Neural cell (in vitro differentiated cells): Measurements from ENCODE around the gene CPE. TPM values are rescaled to one million over a fixed set of nuclear protein-coding genes. Genes with fewer than 3 reads are reported as not detected.

Source experiments
- H2AFZ ChIP-seq: fragments of 200-600, 300-800 bp; sonication (generic), shearing (Covaris generic); 2 replicates; pipeline ENCODE4 v1.6.0; 2014; ENCODE audit warnings: low read depth, mild to moderate bottlenecking, antibody characterized with exemption, low read length, moderate library complexity
- H3F3A ChIP-seq: fragments of 200-600 bp; shearing (Covaris generic); 2 replicates; pipeline ENCODE4 v1.6.1; 2016; ENCODE audit warnings: mild to moderate bottlenecking, moderate library complexity, mixed read lengths, antibody characterized with exemption, low read length; ENCODE audit not compliant: insufficient read depth, poor library complexity, severe bottlenecking
- H3K27ac ChIP-seq: fragments of 200-600, 300-800 bp; sonication (generic), shearing (Covaris generic); 2 replicates; pipeline ENCODE4 v1.5.1; 2014; ENCODE audit warnings: mild to moderate bottlenecking, low read length, moderate library complexity
- H3K27me3 ChIP-seq: fragments of 300-800, 200-600 bp; sonication (generic), shearing (Covaris generic); 2 replicates; pipeline ENCODE4 v1.6.0; 2014; ENCODE audit warnings: mild to moderate bottlenecking, low read depth, low read length, moderate library complexity; ENCODE audit not compliant: insufficient read depth
- H3K36me3 ChIP-seq: fragments of 300-800, 200-600 bp; sonication (generic), shearing (Covaris generic); 2 replicates; pipeline ENCODE4 v1.5.1; 2014; ENCODE audit warnings: mild to moderate bottlenecking, antibody characterized with exemption, low read length, moderate library complexity; ENCODE audit not compliant: insufficient read depth
- H3K4me2 ChIP-seq: fragments of 300-800, 200-600 bp; sonication (generic), shearing (Covaris generic); 2 replicates; pipeline ENCODE4 v1.6.0; 2014; ENCODE audit warnings: mild to moderate bottlenecking, low read length
- H3K4me3 ChIP-seq: fragments of 300-800, 200-600 bp; sonication (generic), shearing (Covaris generic); 2 replicates; pipeline ENCODE4 v1.5.1; 2014; ENCODE audit warnings: mild to moderate bottlenecking, low read length, moderate library complexity
- H3K79me2 ChIP-seq: fragments of 200-600 bp; shearing (Covaris generic); replicated peaks from 2 replicates; pipeline ENCODE4 v1.6.0; 2014; ENCODE audit warnings: mild to moderate bottlenecking, low read length, moderate library complexity; ENCODE audit not compliant: insufficient read depth
- H3K9ac ChIP-seq: fragments of 300-800, 200-600 bp; sonication (generic), shearing (Covaris generic); 2 replicates; pipeline ENCODE4 v1.6.1; 2016; ENCODE audit warnings: mild to moderate bottlenecking, low read length, mixed read lengths
- H3K9me2 ChIP-seq: fragments of 200-600 bp; shearing (Covaris generic); 2 replicates; pipeline ENCODE4 v1.6.1; 2016; ENCODE audit warnings: mild to moderate bottlenecking, low read length, mixed read lengths; ENCODE audit not compliant: insufficient read depth
- H3K9me3 ChIP-seq: fragments of 200-600, 300-800 bp; sonication (generic), shearing (Covaris generic); 2 replicates; pipeline ENCODE4 v1.6.1; 2016; ENCODE audit warnings: mild to moderate bottlenecking, mixed run types, low read length, moderate library complexity, mixed read lengths
- H4K20me1 ChIP-seq: fragments of 200-600 bp; shearing (Covaris generic); 2 replicates; pipeline ENCODE4 v1.6.1; 2016; ENCODE audit warnings: mild to moderate bottlenecking, mixed run types; ENCODE audit not compliant: insufficient read depth
- EP300 ChIP-seq: fragments of 450-650 bp; conservative IDR thresholded peaks from 2 replicates; pipeline ENCODE4 v1.6.1; 2014; ENCODE audit warnings: antibody characterized with exemption, mild to moderate bottlenecking, moderate library complexity; ENCODE audit not compliant: poor library complexity, severe bottlenecking
- EZH2 ChIP-seq: fragments of 200-600, 300-800 bp; shearing (Covaris generic), sonication (generic); IDR thresholded peaks from 2 replicates; pipeline ENCODE4 v1.6.1; 2014; ENCODE audit warnings: antibody characterized with exemption, low read length, borderline replicate concordance, mild to moderate bottlenecking; ENCODE audit not compliant: insufficient read depth, poor library complexity, severe bottlenecking
- MXI1 ChIP-seq: fragments of 450-650 bp; conservative IDR thresholded peaks from 2 replicates; pipeline ENCODE4 v1.6.1; 2014; ENCODE audit warnings: antibody characterized with exemption, mild to moderate bottlenecking; ENCODE audit not compliant: poor library complexity, severe bottlenecking
- POLR2AphosphoS5 ChIP-seq: IDR thresholded peaks from 2 replicates; pipeline ENCODE4 v1.6.1; 2012
- RAD21 ChIP-seq: fragments of 450-650 bp; conservative IDR thresholded peaks from 2 replicates; pipeline ENCODE4 v1.6.1; 2014; ENCODE audit warnings: antibody characterized with exemption, mild to moderate bottlenecking, moderate library complexity
- SMC3 ChIP-seq: fragments of 450-650 bp; conservative IDR thresholded peaks from 2 replicates; pipeline ENCODE4 v1.6.1; 2014; ENCODE audit warnings: antibody characterized with exemption, mild to moderate bottlenecking, moderate library complexity; ENCODE audit not compliant: poor library complexity
- TAF1 ChIP-seq: IDR thresholded peaks from 2 replicates; pipeline ENCODE4 v1.6.1; 2012; ENCODE audit warnings: low read depth
- polyA minus RNA-seq: library from RNA; depleted of rRNA, polyadenylated mRNA; stranded (reverse); fragments of >200 nt; gene quantifications from 2 replicates; pipeline ENCODE4 v1.2.3, GENCODE V29; 2014
- polyA plus RNA-seq: library from polyadenylated mRNA; depleted of rRNA; stranded (reverse); fragments of >200 nt; gene quantifications from 2 replicates; pipeline ENCODE4 v1.2.3, GENCODE V29; 2014
- TF ChIP-seq, protein P1 (sequence below): IDR thresholded peaks from 2 replicates; pipeline ENCODE4 v1.6.1; 2012; ENCODE audit warnings: borderline replicate concordance
- TF ChIP-seq, protein P2 (sequence below): fragments of 450-650 bp; IDR thresholded peaks from 2 replicates; pipeline ENCODE4 v1.5.1; 2014; ENCODE audit warnings: antibody characterized with exemption, mild to moderate bottlenecking, moderate library complexity; ENCODE audit not compliant: poor library complexity, severe bottlenecking

Gene CPE
- polyA plus RNA-seq (623 and 678 TPM in 2 replicates), polyA minus RNA-seq (444 TPM in 2 replicates)

GRCh38 chr4:165378745-165379677 is at the start of gene CPE:
Gene CPE (plus strand): TSS chr4:165379008. CDS start chr4:165379222, 214 bp downstream.
- no peaks in the 10 kb centered on the region for H4K20me1 ChIP-seq
- no peaks in the 10 kb centered on the region for H3K9me2 ChIP-seq
- H3K9me3 ChIP-seq, result no peaks in the 10 kb centered on the region
- no peaks in the 10 kb centered on the region for H3K27me3 ChIP-seq
- peak within 1 kb of the TSS; percentile 79 for H3K4me3 ChIP-seq
- H3K36me3 ChIP-seq, result no peaks in the 10 kb centered on the region
- peaks cover 63% of the 10 kb centered on the region for H3K79me2 ChIP-seq
- peak within 1 kb of the TSS; percentile 89 for H3K4me2 ChIP-seq
- peak within 1 kb of the TSS; percentile 61 for H2AFZ ChIP-seq
- TF ChIP-seq TAF1, result peak; percentile 99
- TF ChIP-seq POLR2AphosphoS5, result peak; percentile 92
- TF ChIP-seq EZH2, result no peak
- TF ChIP-seq, protein P1, sequence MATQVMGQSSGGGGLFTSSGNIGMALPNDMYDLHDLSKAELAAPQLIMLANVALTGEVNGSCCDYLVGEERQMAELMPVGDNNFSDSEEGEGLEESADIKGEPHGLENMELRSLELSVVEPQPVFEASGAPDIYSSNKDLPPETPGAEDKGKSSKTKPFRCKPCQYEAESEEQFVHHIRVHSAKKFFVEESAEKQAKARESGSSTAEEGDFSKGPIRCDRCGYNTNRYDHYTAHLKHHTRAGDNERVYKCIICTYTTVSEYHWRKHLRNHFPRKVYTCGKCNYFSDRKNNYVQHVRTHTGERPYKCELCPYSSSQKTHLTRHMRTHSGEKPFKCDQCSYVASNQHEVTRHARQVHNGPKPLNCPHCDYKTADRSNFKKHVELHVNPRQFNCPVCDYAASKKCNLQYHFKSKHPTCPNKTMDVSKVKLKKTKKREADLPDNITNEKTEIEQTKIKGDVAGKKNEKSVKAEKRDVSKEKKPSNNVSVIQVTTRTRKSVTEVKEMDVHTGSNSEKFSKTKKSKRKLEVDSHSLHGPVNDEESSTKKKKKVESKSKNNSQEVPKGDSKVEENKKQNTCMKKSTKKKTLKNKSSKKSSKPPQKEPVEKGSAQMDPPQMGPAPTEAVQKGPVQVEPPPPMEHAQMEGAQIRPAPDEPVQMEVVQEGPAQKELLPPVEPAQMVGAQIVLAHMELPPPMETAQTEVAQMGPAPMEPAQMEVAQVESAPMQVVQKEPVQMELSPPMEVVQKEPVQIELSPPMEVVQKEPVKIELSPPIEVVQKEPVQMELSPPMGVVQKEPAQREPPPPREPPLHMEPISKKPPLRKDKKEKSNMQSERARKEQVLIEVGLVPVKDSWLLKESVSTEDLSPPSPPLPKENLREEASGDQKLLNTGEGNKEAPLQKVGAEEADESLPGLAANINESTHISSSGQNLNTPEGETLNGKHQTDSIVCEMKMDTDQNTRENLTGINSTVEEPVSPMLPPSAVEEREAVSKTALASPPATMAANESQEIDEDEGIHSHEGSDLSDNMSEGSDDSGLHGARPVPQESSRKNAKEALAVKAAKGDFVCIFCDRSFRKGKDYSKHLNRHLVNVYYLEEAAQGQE, result peak; percentile 84
- TF ChIP-seq, protein P2, sequence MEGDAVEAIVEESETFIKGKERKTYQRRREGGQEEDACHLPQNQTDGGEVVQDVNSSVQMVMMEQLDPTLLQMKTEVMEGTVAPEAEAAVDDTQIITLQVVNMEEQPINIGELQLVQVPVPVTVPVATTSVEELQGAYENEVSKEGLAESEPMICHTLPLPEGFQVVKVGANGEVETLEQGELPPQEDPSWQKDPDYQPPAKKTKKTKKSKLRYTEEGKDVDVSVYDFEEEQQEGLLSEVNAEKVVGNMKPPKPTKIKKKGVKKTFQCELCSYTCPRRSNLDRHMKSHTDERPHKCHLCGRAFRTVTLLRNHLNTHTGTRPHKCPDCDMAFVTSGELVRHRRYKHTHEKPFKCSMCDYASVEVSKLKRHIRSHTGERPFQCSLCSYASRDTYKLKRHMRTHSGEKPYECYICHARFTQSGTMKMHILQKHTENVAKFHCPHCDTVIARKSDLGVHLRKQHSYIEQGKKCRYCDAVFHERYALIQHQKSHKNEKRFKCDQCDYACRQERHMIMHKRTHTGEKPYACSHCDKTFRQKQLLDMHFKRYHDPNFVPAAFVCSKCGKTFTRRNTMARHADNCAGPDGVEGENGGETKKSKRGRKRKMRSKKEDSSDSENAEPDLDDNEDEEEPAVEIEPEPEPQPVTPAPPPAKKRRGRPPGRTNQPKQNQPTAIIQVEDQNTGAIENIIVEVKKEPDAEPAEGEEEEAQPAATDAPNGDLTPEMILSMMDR, result peak; percentile 77
- peak; percentile 66 for TF ChIP-seq RAD21
- peak; percentile 82 for TF ChIP-seq EP300
- peak; percentile 59 for TF ChIP-seq MXI1
- peak; percentile 63 for TF ChIP-seq SMC3
- H3F3A ChIP-seq, result peaks cover 10% of the 10 kb centered on the region
- H3K27ac ChIP-seq, result peak within 1 kb of the TSS; percentile 97
- H3K9ac ChIP-seq, result peak within 1 kb of the TSS; percentile 94

DNA sequence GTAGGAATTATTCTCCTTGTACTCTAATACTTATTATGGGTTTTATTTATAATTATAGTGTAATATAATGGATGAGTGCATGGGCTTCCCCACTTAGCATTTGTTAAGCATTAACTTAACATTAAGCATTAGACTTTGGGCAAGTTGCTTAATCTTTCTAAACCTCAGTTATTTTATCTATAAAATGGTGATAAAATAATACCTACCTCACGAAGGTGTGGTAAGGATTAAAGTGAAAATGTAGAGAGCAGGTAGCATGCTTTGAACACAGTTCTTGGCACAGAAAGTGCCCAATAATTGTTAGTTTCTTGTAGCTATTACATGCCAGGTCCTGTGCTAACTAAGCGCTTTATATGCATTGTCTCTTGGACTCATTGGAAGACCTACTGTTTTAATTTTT is 48.7 kb upstream of the CPE start:
- no peaks in the 10 kb centered on the region for H3K36me3 ChIP-seq
- H3K9me2 ChIP-seq, result no peaks in the 10 kb centered on the region
- TF ChIP-seq TAF1, result no peak
- no peak for TF ChIP-seq RAD21
- TF ChIP-seq, protein P1, result no peak
- TF ChIP-seq, protein P2, result no peak
- no peak for TF ChIP-seq EZH2
- TF ChIP-seq POLR2AphosphoS5, result no peak
- TF ChIP-seq SMC3, result no peak
- no peak for TF ChIP-seq EP300
- no peak for TF ChIP-seq MXI1
- peaks cover 14% of the 10 kb centered on the region for H3F3A ChIP-seq
- peaks cover 80% of the 10 kb centered on the region for H3K79me2 ChIP-seq
- H3K4me2 ChIP-seq, result peak overlapping the region; percentile 79
- peak overlapping the region; percentile 32 for H3K9ac ChIP-seq
- H4K20me1 ChIP-seq, result peaks cover 14% of the 10 kb centered on the region
- no peaks in the 10 kb centered on the region for H3K27me3 ChIP-seq
- H3K4me3 ChIP-seq, result peak overlapping the region; percentile 75
- no peaks in the 10 kb centered on the region for H3K9me3 ChIP-seq
- no peak overlapping the region for H2AFZ ChIP-seq
- peak overlapping the region; percentile 96 for H3K27ac ChIP-seq
